K562 (cell line): Measurements from ENCODE around the gene RIMKLB. TPM values are rescaled to one million over a fixed set of nuclear protein-coding genes. Genes with fewer than 3 reads are reported as not detected.

ENCODE experiments used
- ATAC-seq: fragments of 200-7000 bp; cut with Tn5 transposase; 3 replicates; pipeline ENCODE4 v1.9.1; 2020; ENCODE audit warnings: moderate library complexity
- BruUV-seq: library from RNA; stranded (reverse); fragments of 400-500 nt; replicated peaks from 2 replicates; lab custom pipeline; 2021; lab: Mats Ljungman, UMichigan
- CTCF ChIA-PET: fragments of 300-600 bp; formaldehyde crosslinking; extraction: SDS; loops from one replicate; lab custom pipeline; 2021; ENCODE audit warnings: low intra/inter-chr PET ratio; lab: Yijun Ruan, JAX
- POLR2A ChIA-PET: fragments of 300-600, 350-650 bp; sonication (Branson Sonifier 250); formaldehyde crosslinking; extraction: SDS; loops from one replicate; lab custom pipeline; 2021; ENCODE audit warnings: antibody characterized with exemption, inconsistent platforms; lab: Yijun Ruan, JAX
- DNase-seq, 4 experiments: peaks; one replicate each; pipeline versions ENCODE4 v3.0.0 to v3.0.0-alpha.2; 2011 to 2018; ENCODE audit warnings: low spot score in 3 of 4, mixed read lengths in 3 of 4; ENCODE audit errors: extremely low read depth in 1 of 4
- FAIRE-seq: peaks from 2 replicates; lab custom pipeline; 2011; peaks lifted over from hg19 to GRCh38; lab: Jason Lieb, UNC
- H2AFZ ChIP-seq: 2 replicates; pipeline ENCODE4 v1.6.0; 2011; ENCODE audit warnings: low read depth, low read length, control low read depth, inconsistent platforms
- H3K27ac ChIP-seq: fragments of 200-600 bp; 3 replicates; pipeline ENCODE4 v1.8.0; 2011; ENCODE audit warnings: low read depth, mild to moderate bottlenecking, control low read depth, inconsistent platforms, low read length, moderate library complexity, mixed read lengths; ENCODE audit errors: extremely low read depth
- H3K27me3 ChIP-seq, 2 experiments: fragments of 300-600 bp in 1 of 2; 2 replicates in 1 of 2; 3 replicates in 1 of 2; pipeline versions ENCODE4 v1.6.0 to v1.8.0; 2011; ENCODE audit warnings: inconsistent platforms in 2 of 2, low read length in 2 of 2, mild to moderate bottlenecking in 1 of 2, mixed read lengths in 1 of 2, moderate library complexity in 1 of 2; ENCODE audit not compliant: control insufficient read depth in 2 of 2, insufficient read depth in 2 of 2
- H3K36me3 ChIP-seq: fragments of 300-600 bp; 3 replicates; pipeline ENCODE4 v1.8.0; 2011; ENCODE audit warnings: mild to moderate bottlenecking, low read length, inconsistent platforms; ENCODE audit not compliant: control insufficient read depth, insufficient read depth
- H3K4me1 ChIP-seq, 2 experiments: fragments of 200-600 bp in 1 of 2; replicated peaks in 1 of 2; 2 replicates in 1 of 2; 3 replicates in 1 of 2; pipeline versions ENCODE4 v1.5.1 to v1.8.0; 2011; ENCODE audit warnings: inconsistent platforms in 2 of 2, low read length in 2 of 2, mild to moderate bottlenecking in 1 of 2, mixed read lengths in 1 of 2, moderate library complexity in 1 of 2; ENCODE audit not compliant: control insufficient read depth in 2 of 2, insufficient read depth in 2 of 2
- H3K4me2 ChIP-seq: 2 replicates; pipeline ENCODE4 v1.6.1; 2011; ENCODE audit warnings: low read length, control low read depth, inconsistent platforms, mixed read lengths; ENCODE audit not compliant: insufficient read depth
- H3K4me3 ChIP-seq: fragments of 200-600 bp; sonication (generic), shearing (Covaris generic); 2 replicates; pipeline ENCODE4 v1.5.1; 2016; ENCODE audit warnings: control low read depth, inconsistent platforms
- H3K79me2 ChIP-seq: fragments of 200-600 bp; 3 replicates; pipeline ENCODE4 v1.8.0; 2011; ENCODE audit warnings: low read length, inconsistent platforms; ENCODE audit not compliant: control insufficient read depth, insufficient read depth
- H3K9ac ChIP-seq, 2 experiments: 2 replicates each; pipeline versions ENCODE4 v1.6.0 to v1.6.1; 2011; ENCODE audit warnings: low read depth in 2 of 2, low read length in 2 of 2, control low read depth in 1 of 2, inconsistent platforms in 1 of 2, mild to moderate bottlenecking in 1 of 2, mixed read lengths in 1 of 2; ENCODE audit not compliant: insufficient read depth in 1 of 2
- H3K9me1 ChIP-seq: one replicate; pipeline ENCODE4 v1.6.0; 2011; ENCODE audit warnings: inconsistent platforms, mild to moderate bottlenecking, low read length, moderate library complexity; ENCODE audit not compliant: control insufficient read depth, insufficient read depth
- H3K9me3 ChIP-seq: replicated peaks from 2 replicates; pipeline ENCODE4 v1.5.1; 2011; ENCODE audit warnings: low read depth, low read length, inconsistent platforms; ENCODE audit not compliant: control insufficient read depth, insufficient read depth
- H4K20me1 ChIP-seq: replicated peaks from 2 replicates; pipeline ENCODE4 v1.6.1; 2011; ENCODE audit warnings: low read length, inconsistent platforms, mixed read lengths; ENCODE audit not compliant: control insufficient read depth, insufficient read depth
- BRF2 ChIP-seq: IDR thresholded peaks from 3 replicates; pipeline ENCODE4 v1.6.1; 2011; ENCODE audit warnings: borderline replicate concordance, mild to moderate bottlenecking; ENCODE audit not compliant: insufficient read length, insufficient read depth
- CTBP1 ChIP-seq: fragments of 450-650 bp; IDR thresholded peaks from 2 replicates; pipeline ENCODE4 v1.6.1; 2016; ENCODE audit warnings: borderline replicate concordance
- FOXJ2 ChIP-seq: fragments of 200-800 bp; sonication (Bioruptor generic); IDR thresholded peaks from 2 replicates; pipeline ENCODE4 v1.6.1; 2016; ENCODE audit warnings: missing genetic modification characterization, missing compliant biosample characterization
- PCBP1 ChIP-seq: fragments of 200-400 bp; formaldehyde crosslinking; IDR thresholded peaks from 2 replicates; pipeline ENCODE4 v1.6.1; 2018; ENCODE audit warnings: mild to moderate bottlenecking, low read depth, low read length; ENCODE audit not compliant: poor library complexity, severe bottlenecking
- PHF21A ChIP-seq: fragments of 450-650 bp; IDR thresholded peaks from 2 replicates; pipeline ENCODE4 v1.6.1; 2017; ENCODE audit warnings: low read depth, borderline replicate concordance
- RUNX1 ChIP-seq: sonication (generic); IDR thresholded peaks from 2 replicates; pipeline ENCODE4 v1.6.1; 2016; ENCODE audit warnings: antibody characterized with exemption, low read depth
- ZNF354B ChIP-seq: fragments of 250-450 bp; sonication (Bioruptor Pico); IDR thresholded peaks from 2 replicates; pipeline ENCODE4 v1.4.0; 2020
- ZNF589 ChIP-seq: fragments of 200-800 bp; sonication (Bioruptor generic); IDR thresholded peaks from 2 replicates; pipeline ENCODE4 v1.6.1; 2016; ENCODE audit warnings: low read depth, missing genetic modification characterization, missing compliant biosample characterization
- ZNF764 ChIP-seq: fragments of 250-450 bp; sonication (Bioruptor Pico); IDR thresholded peaks from 2 replicates; pipeline ENCODE4 v1.4.0; 2020; ENCODE audit warnings: low read depth, mild to moderate bottlenecking, moderate library complexity
- WGBS: fragments of 100-300 bp; shearing (Covaris generic); methylation state at CpG from one replicate; pipeline ENCODE4 v1.1.6; 2016; ENCODE audit warnings: low coverage, mixed read lengths; ENCODE audit not compliant: insufficient coverage; ENCODE audit errors: missing lambda C conversion rate; 5-methylcytosine and 5-hydroxymethylcytosine counted together
- in situ Hi-C: fragments of 300-500 bp; cut with MboI; formaldehyde crosslinking; loops from 4 replicates; pipeline ENCODE4 v1.15.0; 2018; ENCODE audit warnings: inconsistent platforms, mixed read lengths
- intact Hi-C: fragments of 100-400 bp; cut with micrococcal nuclease; formaldehyde crosslinking; loops from 2 replicates; pipeline ENCODE4 v1.14.2; 2022
- polyA plus RNA-seq, 8 experiments: library from polyadenylated mRNA; depleted of rRNA in 4 of 8; stranded (reverse) in 5 of 8; unstranded in 3 of 8; fragments of >200 nt; fragmentation: Nextera tagmentation in 2 of 8; fragmentation: Illumina TruSeq in 1 of 8; extraction: Ambion mirVana in 2 of 8; extraction: Trizol in 1 of 8; gene quantifications; 2 replicates each; pipeline versions ENCODE4 v1.2.1 to v1.2.3, GENCODE V29; 2011 to 2014; ENCODE audit warnings: inconsistent platforms in 1 of 8, missing spikeins in 1 of 8
- total RNA-seq, 7 experiments: library from RNA; depleted of rRNA in 6 of 7; stranded (reverse); fragments of >200 nt in 6 of 7; fragmentation: Illumina TruSeq in 2 of 7; extraction: Trizol in 2 of 7; gene quantifications; 2 replicates each; pipeline versions ENCODE4 v1.2.1 to v1.2.3, GENCODE V29; 2011 to 2021; ENCODE audit warnings: low replicate concordance in 1 of 7
- TF ChIP-seq, protein P1 (sequence below): fragments of 250-450 bp; sonication (Bioruptor Pico); IDR thresholded peaks from 2 replicates; pipeline ENCODE4 v1.5.0; 2021; ENCODE audit warnings: mild to moderate bottlenecking, moderate library complexity

Gene RIMKLB
- total and polyA plus RNA-seq, 9 of the 15 experiments (the other 6 are each of a cell fraction or from before 2014, with no cell fraction given), result 6.5 to 22.8 (median 17.2) TPM

DNA sequence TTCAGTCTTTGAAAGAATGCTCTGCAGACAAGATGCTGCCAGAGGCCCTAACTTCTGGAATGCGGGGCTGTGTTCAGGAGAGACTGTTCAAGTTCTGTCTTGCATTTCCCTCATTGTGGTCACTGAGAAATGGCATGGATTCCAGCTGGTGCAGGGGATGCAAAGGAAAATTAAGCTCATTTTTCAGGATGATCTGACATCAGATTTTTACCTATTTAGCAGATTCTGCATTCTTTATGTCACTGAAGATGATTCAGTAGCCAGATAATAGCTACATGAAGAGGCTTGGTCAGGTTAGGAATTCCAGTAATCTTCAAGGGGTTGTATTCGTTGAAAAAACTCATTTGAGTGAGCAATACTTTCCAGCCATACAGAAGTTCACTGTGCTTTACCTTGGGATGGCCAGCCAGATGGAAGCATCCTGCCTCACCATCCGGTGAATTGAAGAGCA is 19.1 kb upstream of the RIMKLB start:
- no peaks in the 10 kb centered on the region for H4K20me1 ChIP-seq
- H3K9ac ChIP-seq, result no peak overlapping the region
- H3K4me1 ChIP-seq, result no peaks in the 10 kb centered on the region; a peak in 2 of 5 replicates
- H2AFZ ChIP-seq, result no peak overlapping the region
- H3K79me2 ChIP-seq, result no peaks in the 10 kb centered on the region
- no peak overlapping the region for H3K4me2 ChIP-seq
- no peak overlapping the region for H3K27ac ChIP-seq
- TF ChIP-seq BRF2, result no peak
- no peak for TF ChIP-seq ZNF764 (CRISPR knock-in tag)
- TF ChIP-seq, protein P1, sequence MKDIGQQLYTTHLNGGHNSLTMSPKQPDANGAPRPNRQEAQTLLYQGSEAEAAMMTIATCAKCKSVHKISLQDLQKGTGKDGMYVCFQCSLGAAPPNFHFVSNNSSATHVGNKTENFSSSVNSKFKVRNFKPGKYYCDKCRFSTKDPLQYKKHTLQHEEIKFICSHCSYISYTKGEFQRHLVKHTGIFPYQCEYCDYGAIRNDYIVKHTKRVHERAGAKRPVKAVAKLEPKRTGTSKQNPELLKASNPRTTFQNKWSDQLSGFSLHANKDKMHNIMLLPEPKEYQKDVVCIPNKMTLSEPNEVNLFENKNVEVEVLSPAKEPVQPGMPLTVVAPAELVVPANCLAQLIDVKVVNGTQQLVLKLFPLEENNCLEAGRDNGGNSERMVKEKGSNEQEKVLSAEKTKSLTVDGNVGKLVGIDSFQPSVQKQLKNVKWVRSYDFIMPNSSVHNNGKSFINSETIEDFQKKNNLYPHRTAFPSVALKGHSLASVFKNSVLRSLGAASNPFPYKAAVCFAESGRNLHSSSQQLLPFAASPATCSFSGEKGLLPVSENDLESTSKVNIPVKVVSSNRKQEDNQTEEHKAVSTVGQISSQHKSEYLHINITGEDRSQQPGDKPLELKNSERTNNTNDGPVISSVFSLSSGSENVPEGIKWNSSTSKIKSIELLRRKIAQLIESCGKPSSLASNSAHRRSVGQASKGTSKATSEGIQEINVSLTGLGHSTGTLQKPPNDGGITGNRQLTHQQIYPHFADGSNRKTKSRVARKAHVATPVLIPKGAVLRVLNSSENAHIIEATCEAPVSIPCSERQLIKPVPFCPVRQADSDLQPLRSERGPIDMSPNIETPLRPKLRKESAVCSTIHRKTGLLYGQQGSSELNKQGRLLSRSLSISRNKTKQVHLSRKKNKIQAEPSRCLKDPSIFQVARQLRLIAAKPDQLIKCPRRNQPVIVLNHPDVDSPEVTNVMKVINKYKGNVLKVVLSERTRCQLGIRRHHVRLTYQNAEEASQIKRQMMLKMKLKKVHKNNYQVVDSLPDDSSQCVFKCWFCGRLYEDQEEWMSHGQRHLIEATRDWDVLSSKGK, result no peak
- no peak for TF ChIP-seq PHF21A
- no peak for TF ChIP-seq ZNF589 (CRISPR knock-in tag)
- no peak for TF ChIP-seq FOXJ2 (tag)
- TF ChIP-seq CTBP1, result no peak
- TF ChIP-seq ZNF354B, result no peak
- TF ChIP-seq RUNX1, result no peak
- TF ChIP-seq PCBP1, result no peak
- ChIA-PET CTCF (no interaction called here), POLR2A (interaction anchor here (0.7 kb wide), 1 partner anchor 183 kb away, joined by 3 read pairs; no protein-coding TSS in a partner anchor)
- no TSS peak for BruUV-seq
- H3K9me3 ChIP-seq, result no peaks in the 10 kb centered on the region
- H3K27me3 ChIP-seq, result no peaks in the 10 kb centered on the region; a peak in 2 of 5 replicates
- intact Hi-C loops, result no loop called here
- DNase-seq, result no peak
- FAIRE-seq, result no peak
- H3K4me3 ChIP-seq, result no peak overlapping the region
- in situ Hi-C loops, result no loop called here
- no peaks in the 10 kb centered on the region for H3K36me3 ChIP-seq
- no peak for ATAC-seq
- WGBS, result 14% methylated on average over 3 of the region's 3 CpGs
- H3K9me1 ChIP-seq, result no peaks in the 10 kb centered on the region
